Lower lobe of right lung (tissue), 2 donors: ENCODE data around the gene SLC24A3. TPM values are rescaled to one million over a fixed set of nuclear protein-coding genes. Genes with fewer than 3 reads are reported as not detected.

Source experiments
- ATAC-seq, 2 donors: fragments of 200-7000 bp; cut with Tn5 transposase; one replicate each; pipeline ENCODE4 v1.9.1; 2020 to 2022; ENCODE audit warnings: mild to moderate bottlenecking in 2 of 2, moderate library complexity in 2 of 2
- DNase-seq: peaks from one replicate; pipeline ENCODE4 v3.0.0-alpha.2; 2020
- H3K27ac ChIP-seq: fragments of 200-600 bp; one replicate; pipeline ENCODE4 v1.8.0; 2022
- H3K27me3 ChIP-seq: fragments of 200-600 bp; one replicate; pipeline ENCODE4 v1.8.0; 2022; ENCODE audit warnings: low read depth
- H3K36me3 ChIP-seq: fragments of 200-600 bp; one replicate; pipeline ENCODE4 v1.8.0; 2022; ENCODE audit warnings: mild to moderate bottlenecking
- H3K4me1 ChIP-seq: fragments of 200-600 bp; one replicate; pipeline ENCODE4 v1.8.0; 2022
- H3K4me3 ChIP-seq: fragments of 200-600 bp; one replicate; pipeline ENCODE4 v1.8.0; 2022; ENCODE audit warnings: mild to moderate bottlenecking
- H3K9me3 ChIP-seq: fragments of 200-600 bp; one replicate; pipeline ENCODE4 v1.8.0; 2022
- intact Hi-C: fragments of 100-400 bp; cut with DNase I; formaldehyde crosslinking; loops from one replicate; pipeline ENCODE4 v1.11.0; 2022
- total RNA-seq: library from RNA; stranded (reverse); fragmentation: NEBNext Ultra II Directional; extraction: Animal tissue kit (Norgen Biotek cat#: 25700); gene quantifications from one replicate; pipeline ENCODE4 v1.2.1, GENCODE V29; 2021
- TF ChIP-seq, protein P1 (sequence below): fragments of 200-600 bp; IDR thresholded peaks from one replicate; pipeline ENCODE4 v1.8.0; 2022; ENCODE audit warnings: antibody characterized with exemption, mild to moderate bottlenecking
- donor health status: DM: no; HTN: yes; CAD: no; lungs with severe emphysema.

Gene SLC24A3
- total RNA-seq, 1 donor from 2014 or later = 7.9 TPM

DNA sequence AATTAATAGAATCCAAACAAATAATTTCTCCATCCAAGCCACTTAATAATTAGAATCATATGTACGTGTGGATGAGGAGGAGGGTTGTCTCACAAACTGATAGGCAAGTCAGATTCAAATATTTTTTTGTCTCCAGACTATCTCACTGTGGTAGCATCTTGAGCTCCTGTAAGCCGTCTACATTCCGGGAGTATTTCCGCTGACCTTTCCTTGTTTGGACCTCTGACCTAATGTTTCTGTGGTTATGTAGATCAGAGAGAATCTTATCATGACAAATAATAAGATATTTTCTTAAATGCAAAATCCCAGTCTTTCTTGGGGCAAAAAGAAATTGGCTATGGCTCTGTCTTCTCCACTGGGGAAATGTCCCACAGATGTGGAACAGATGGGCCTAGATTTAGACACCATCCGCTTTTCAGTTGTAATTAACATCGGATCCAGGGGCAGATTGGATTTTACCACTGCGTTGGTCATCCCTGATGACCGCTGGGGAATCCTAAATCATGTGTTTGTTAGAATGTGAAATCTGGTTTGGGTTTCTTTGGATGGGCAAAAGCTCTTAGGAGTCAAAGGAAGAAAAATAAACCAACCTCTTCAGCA is 348.5 kb downstream of the SLC24A3 start:
- no peak overlapping the region for H3K4me3 ChIP-seq
- TF ChIP-seq, protein P1, sequence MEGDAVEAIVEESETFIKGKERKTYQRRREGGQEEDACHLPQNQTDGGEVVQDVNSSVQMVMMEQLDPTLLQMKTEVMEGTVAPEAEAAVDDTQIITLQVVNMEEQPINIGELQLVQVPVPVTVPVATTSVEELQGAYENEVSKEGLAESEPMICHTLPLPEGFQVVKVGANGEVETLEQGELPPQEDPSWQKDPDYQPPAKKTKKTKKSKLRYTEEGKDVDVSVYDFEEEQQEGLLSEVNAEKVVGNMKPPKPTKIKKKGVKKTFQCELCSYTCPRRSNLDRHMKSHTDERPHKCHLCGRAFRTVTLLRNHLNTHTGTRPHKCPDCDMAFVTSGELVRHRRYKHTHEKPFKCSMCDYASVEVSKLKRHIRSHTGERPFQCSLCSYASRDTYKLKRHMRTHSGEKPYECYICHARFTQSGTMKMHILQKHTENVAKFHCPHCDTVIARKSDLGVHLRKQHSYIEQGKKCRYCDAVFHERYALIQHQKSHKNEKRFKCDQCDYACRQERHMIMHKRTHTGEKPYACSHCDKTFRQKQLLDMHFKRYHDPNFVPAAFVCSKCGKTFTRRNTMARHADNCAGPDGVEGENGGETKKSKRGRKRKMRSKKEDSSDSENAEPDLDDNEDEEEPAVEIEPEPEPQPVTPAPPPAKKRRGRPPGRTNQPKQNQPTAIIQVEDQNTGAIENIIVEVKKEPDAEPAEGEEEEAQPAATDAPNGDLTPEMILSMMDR = no peak
- intact Hi-C loops = no loop called here
- H3K9me3 ChIP-seq = no peaks in the 10 kb centered on the region
- no peak overlapping the region for H3K27ac ChIP-seq
- DNase-seq (no peak), ATAC-seq (no peak)
- no peaks in the 10 kb centered on the region for H3K4me1 ChIP-seq
- H3K27me3 ChIP-seq = no peaks in the 10 kb centered on the region
- no peaks in the 10 kb centered on the region for H3K36me3 ChIP-seq

DNA sequence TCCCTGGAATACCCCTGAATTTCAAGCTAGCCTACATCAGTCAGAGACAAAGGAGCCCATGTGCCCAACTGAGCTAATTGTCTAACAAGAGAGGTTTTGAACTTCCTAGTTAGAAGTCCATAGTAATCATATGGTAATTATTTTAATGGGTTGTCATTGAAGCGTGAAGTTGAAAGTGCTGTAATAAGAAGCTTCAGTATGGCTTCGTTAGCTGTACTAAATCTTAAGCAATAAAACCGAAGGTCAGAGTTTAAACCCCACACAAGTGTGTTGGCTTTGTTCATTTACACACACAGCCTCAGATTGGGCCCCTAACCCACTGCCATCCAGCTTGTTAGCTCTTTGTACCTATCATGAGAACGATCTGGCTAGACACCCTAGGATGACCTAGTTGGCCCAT is 350.0 kb downstream of the SLC24A3 start:
- H3K4me1 ChIP-seq = no peaks in the 10 kb centered on the region
- no peaks in the 10 kb centered on the region for H3K36me3 ChIP-seq
- no peaks in the 10 kb centered on the region for H3K27me3 ChIP-seq
- DNase-seq = no peak
- H3K27ac ChIP-seq = no peak overlapping the region
- intact Hi-C loops = no loop called here
- H3K4me3 ChIP-seq = no peak overlapping the region
- no peak for ATAC-seq
- H3K9me3 ChIP-seq = no peaks in the 10 kb centered on the region
- TF ChIP-seq, protein P1 = no peak

DNA sequence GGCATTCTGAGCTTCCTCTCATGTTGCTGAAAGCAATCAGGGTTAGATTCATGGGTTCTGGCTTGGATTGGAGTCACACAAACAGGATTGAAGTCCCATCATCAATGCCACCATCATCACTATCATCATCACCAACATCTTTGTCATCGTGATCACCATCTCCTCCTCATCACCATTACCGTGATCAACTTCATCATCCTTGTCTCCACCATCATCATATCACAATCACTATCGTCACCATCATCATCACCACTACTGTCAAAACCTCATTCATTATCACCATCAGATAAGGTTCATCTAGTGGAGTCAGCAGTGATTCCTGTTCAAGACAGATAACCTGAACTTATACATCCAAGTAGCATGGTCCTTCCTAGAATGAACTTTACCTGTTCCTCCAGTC is 351.8 kb downstream of the SLC24A3 start:
- no peaks in the 10 kb centered on the region for H3K27me3 ChIP-seq
- no peak overlapping the region for H3K4me3 ChIP-seq
- DNase-seq (no peak), ATAC-seq (no peak)
- H3K27ac ChIP-seq = no peak overlapping the region
- no peaks in the 10 kb centered on the region for H3K9me3 ChIP-seq
- TF ChIP-seq, protein P1 = no peak
- H3K4me1 ChIP-seq = no peaks in the 10 kb centered on the region
- no peaks in the 10 kb centered on the region for H3K36me3 ChIP-seq
- intact Hi-C loops = no loop called here

DNA sequence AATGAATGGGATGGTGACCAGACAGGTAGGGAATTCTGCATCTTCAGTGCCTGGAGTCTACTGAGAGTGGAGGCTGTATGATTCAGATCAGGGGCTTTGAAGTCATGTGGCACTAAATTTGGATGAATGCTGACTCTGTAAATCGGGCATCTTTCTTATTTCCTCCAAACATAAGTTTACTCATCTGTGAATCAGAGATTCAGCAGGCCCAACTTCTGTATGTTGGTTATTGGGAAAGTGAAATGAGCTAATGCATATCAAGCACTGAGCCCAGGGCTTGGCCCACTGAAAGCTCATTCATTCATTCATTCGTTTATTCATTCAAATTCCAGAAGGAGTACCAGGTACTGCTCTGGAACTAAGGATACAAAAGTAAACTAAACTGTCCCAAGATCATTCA is 353.3 kb downstream of the SLC24A3 start:
- Histone ChIP-seq H3K27ac (no peak overlapping the region), H3K4me3 (no peak overlapping the region), H3K27me3 (no peaks in the 10 kb centered on the region), H3K4me1 (no peaks in the 10 kb centered on the region), H3K36me3 (no peaks in the 10 kb centered on the region), H3K9me3 (no peaks in the 10 kb centered on the region)
- TF ChIP-seq, protein P1 = no peak
- DNase-seq = no peak
- intact Hi-C loops = no loop called here
- no peak for ATAC-seq

DNA sequence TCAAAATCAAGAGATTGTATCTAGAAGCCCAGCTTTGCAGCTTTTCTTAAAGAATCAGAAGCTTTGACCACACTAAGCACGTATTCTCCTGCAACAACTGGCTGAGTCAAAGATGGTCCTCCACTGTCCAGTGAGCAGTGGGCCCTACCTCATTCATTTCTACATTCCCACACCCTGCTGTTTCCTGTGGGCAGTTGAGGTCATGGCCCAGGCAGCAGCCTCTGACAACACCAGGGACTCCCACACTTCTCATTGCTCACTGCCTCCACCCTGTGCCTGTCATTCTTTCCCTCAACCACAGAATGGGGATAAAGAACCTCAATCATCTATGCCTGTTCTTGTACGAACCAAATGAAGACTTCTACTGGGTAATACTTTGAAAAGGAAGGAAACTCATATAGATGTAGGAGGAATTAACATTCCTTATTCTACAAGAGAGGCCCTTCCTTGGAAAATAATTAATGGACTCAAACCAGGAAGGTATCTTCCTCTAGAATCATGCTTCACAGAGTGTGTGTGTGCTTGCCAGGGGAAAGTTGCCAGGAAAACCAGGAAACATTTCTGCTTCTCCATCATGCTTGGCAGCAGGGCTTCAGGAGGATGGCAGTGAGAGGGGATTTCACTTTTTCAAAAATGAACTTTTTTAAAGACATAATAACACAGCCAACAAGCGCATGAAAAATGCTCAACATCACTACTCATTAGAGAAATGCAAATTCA is 353.9 kb downstream of the SLC24A3 start:
- intact Hi-C loops = no loop called here
- H3K4me3 ChIP-seq = no peak overlapping the region
- no peaks in the 10 kb centered on the region for H3K4me1 ChIP-seq
- DNase-seq (no peak), ATAC-seq (no peak)
- no peaks in the 10 kb centered on the region for H3K9me3 ChIP-seq
- TF ChIP-seq, protein P1 = no peak
- H3K27ac ChIP-seq = no peak overlapping the region
- H3K27me3 ChIP-seq = no peaks in the 10 kb centered on the region
- no peaks in the 10 kb centered on the region for H3K36me3 ChIP-seq
